ENCODE data around the gene RPS3. TPM values are rescaled to one million over a fixed set of nuclear protein-coding genes. Genes with fewer than 3 reads are reported as not detected.

The RPS3 gene
- total and polyA plus RNA-seq, 9 of the 15 experiments (the other 6 are each of a cell fraction or from before 2014, with no cell fraction given): 2,700 to 5,771 (median 3,679) TPM

- FAIRE-seq (no peak), DNase-seq (ENCODE audit: extremely low read depth in 1 of 4, low spot score in 3 of 4) (no peak), ATAC-seq (no peak)
- intact Hi-C loops (cut with micrococcal nuclease) (no loop called here), in situ Hi-C loops (cut with MboI) (loop anchor here (25.0 kb wide), 1 partner anchor 432 kb away; no protein-coding TSS in a partner anchor)
- no peak overlapping the region for H3K4me2 ChIP-seq (ENCODE audit: insufficient read depth, low read length)
- H2AFZ ChIP-seq (ENCODE audit: low read depth, low read length): no peak overlapping the region
- WGBS (ENCODE audit: insufficient coverage, low coverage, missing lambda C conversion rate): 96% methylated on average over 51 of the region's 134 CpGs
- no peaks in the 10 kb centered on the region; the same call in 1 of the 2 replicates for H4K20me1 ChIP-seq (replicated peaks; ENCODE audit: control insufficient read depth, insufficient read depth, low read length)
- H3K27ac ChIP-seq (ENCODE audit: extremely low read depth, low read depth, low read length): no peak overlapping the region
- H3K9me3 ChIP-seq (replicated peaks; ENCODE audit: control insufficient read depth, insufficient read depth, low read depth, low read length): no peaks in the 10 kb centered on the region
- CTCF ChIA-PET (ENCODE audit: low intra/inter-chr PET ratio): no interaction called here
- H3K36me3 ChIP-seq (ENCODE audit: control insufficient read depth, insufficient read depth, low read length): no peaks in the 10 kb centered on the region
- H3K79me2 ChIP-seq (ENCODE audit: control insufficient read depth, insufficient read depth, low read length): no peaks in the 10 kb centered on the region
- H3K27me3 ChIP-seq (ENCODE audit: control insufficient read depth in 2 of 2, insufficient read depth in 2 of 2, low read length in 2 of 2): peaks cover 4 to 22% of the 10 kb centered on the region in 2 experiments; a peak in 4 of 5 replicates
- H3K9me1 ChIP-seq (ENCODE audit: control insufficient read depth, insufficient read depth, low read length): no peaks in the 10 kb centered on the region
- TF ChIP-seq, protein P1, sequence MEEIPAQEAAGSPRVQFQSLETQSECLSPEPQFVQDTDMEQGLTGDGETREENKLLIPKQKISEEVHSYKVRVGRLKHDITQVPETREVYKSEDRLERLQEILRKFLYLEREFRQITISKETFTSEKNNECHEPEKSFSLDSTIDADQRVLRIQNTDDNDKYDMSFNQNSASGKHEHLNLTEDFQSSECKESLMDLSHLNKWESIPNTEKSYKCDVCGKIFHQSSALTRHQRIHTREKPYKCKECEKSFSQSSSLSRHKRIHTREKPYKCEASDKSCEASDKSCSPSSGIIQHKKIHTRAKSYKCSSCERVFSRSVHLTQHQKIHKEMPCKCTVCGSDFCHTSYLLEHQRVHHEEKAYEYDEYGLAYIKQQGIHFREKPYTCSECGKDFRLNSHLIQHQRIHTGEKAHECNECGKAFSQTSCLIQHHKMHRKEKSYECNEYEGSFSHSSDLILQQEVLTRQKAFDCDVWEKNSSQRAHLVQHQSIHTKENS (CRISPR knock-in tag; IDR thresholded peaks at IDR 0.05): no peak
- TF ChIP-seq, protein P2, sequence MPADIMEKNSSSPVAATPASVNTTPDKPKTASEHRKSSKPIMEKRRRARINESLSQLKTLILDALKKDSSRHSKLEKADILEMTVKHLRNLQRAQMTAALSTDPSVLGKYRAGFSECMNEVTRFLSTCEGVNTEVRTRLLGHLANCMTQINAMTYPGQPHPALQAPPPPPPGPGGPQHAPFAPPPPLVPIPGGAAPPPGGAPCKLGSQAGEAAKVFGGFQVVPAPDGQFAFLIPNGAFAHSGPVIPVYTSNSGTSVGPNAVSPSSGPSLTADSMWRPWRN (IDR thresholded peaks at IDR 0.05; ENCODE audit: low read depth): no peak
- TF ChIP-seq NRF1 (conservative IDR thresholded peaks at IDR 0.05 in 1 of 2, IDR thresholded peaks at IDR 0.05 in 1 of 2) (no peak), SMARCC2 (IDR thresholded peaks at IDR 0.05; ENCODE audit: low read depth) (no peak)
- TF ChIP-seq, protein P3, sequence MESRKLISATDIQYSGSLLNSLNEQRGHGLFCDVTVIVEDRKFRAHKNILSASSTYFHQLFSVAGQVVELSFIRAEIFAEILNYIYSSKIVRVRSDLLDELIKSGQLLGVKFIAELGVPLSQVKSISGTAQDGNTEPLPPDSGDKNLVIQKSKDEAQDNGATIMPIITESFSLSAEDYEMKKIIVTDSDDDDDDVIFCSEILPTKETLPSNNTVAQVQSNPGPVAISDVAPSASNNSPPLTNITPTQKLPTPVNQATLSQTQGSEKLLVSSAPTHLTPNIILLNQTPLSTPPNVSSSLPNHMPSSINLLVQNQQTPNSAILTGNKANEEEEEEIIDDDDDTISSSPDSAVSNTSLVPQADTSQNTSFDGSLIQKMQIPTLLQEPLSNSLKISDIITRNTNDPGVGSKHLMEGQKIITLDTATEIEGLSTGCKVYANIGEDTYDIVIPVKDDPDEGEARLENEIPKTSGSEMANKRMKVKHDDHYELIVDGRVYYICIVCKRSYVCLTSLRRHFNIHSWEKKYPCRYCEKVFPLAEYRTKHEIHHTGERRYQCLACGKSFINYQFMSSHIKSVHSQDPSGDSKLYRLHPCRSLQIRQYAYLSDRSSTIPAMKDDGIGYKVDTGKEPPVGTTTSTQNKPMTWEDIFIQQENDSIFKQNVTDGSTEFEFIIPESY (CRISPR knock-in tag; IDR thresholded peaks at IDR 0.05): 0 out of 2 replicates have a peak, but pooled peaks have one; percentile 5
- BruUV-seq (replicated peaks): no TSS peak
- H3K9ac ChIP-seq (ENCODE audit: insufficient read depth in 1 of 2, low read depth in 2 of 2, low read length in 2 of 2): no peak overlapping the region
- no peak overlapping the region for H3K4me3 ChIP-seq
- POLR2A ChIA-PET: no interaction called here
- peaks cover 0 to 15% of the 10 kb centered on the region in 2 experiments; a peak in 4 of 5 replicates for H3K4me1 ChIP-seq (replicated peaks in 1 of 2; ENCODE audit: control insufficient read depth in 2 of 2, insufficient read depth in 2 of 2, low read length in 2 of 2)
Observed at GRCh38 chr11:75429902-75430713, 30.8 kb downstream of the RPS3 start.

Data from K562 (cell line).